Measurements from ENCODE around the gene PIN1. TPM values are rescaled to one million over a fixed set of nuclear protein-coding genes. Genes with fewer than 3 reads are reported as not detected.
"Not testable (repeated sequence)": the region's sequence is repeated elsewhere in the genome, so short reads cannot be mapped to it uniquely, and the experiment has no call there.

The PIN1 gene
- total RNA-seq, 1 donor from 2014 or later, result 98.4 TPM

DNA sequence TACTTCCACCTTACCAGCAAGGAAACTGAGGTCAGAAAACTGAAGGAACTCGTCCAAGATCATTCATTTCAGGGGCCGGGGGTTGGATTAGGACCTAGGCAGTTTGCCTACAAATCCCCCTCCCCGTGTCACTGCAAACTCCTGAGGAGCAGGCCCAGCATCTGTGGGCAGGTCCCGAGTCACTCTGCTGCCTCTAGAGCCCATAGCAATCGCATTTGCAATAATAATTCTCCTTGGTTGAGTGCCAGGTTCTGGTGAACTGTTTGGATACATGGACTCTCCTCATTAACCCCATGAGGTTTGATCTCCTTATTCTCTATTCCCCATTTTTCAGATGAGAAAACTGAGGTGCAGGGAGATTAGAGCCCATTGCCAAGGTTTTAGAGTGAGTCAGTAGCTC, 903 bp downstream of the PIN1 start:
- TF ChIP-seq CTCF (IDR thresholded peaks at IDR 0.05; ENCODE audit: borderline replicate concordance), result no peak
- intact Hi-C loops (cut with micrococcal nuclease), result no loop called here
- H3K4me3 ChIP-seq, result peak overlapping the region; percentile 94
- H3K27ac ChIP-seq (replicated peaks), result no peak overlapping the region
- no peaks in the 10 kb centered on the region for H3K9me3 ChIP-seq (replicated peaks)
- DNase-seq, result no peak
- H3K27me3 ChIP-seq (ENCODE audit: low read depth), result no peaks in the 10 kb centered on the region
- H3K36me3 ChIP-seq, result peaks cover 29% of the 10 kb centered on the region
- peaks cover 48% of the 10 kb centered on the region for H3K4me1 ChIP-seq

DNA sequence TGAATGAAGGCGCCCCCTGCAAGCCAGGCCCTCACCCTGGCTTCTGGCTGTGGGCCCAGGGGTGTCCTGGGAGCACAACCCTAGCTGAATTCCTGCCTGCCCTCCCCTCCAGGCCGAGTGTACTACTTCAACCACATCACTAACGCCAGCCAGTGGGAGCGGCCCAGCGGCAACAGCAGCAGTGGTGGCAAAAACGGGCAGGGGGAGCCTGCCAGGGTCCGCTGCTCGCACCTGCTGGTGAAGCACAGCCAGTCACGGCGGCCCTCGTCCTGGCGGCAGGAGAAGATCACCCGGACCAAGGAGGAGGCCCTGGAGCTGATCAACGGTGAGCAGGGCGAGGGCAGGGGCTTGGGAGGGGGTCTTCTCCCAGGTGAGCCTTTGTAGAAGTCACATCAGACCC, 3.2 kb downstream of the PIN1 start:
- peaks cover 59% of the 10 kb centered on the region for H3K4me1 ChIP-seq
- TF ChIP-seq CTCF (IDR thresholded peaks at IDR 0.05; ENCODE audit: borderline replicate concordance), result no peak
- H3K4me3 ChIP-seq, result no peak overlapping the region
- no peak overlapping the region for H3K27ac ChIP-seq (replicated peaks)
- peaks cover 52% of the 10 kb centered on the region for H3K36me3 ChIP-seq
- intact Hi-C loops (cut with micrococcal nuclease), result no loop called here
- H3K9me3 ChIP-seq (replicated peaks), result no peaks in the 10 kb centered on the region
- H3K27me3 ChIP-seq (ENCODE audit: low read depth), result no peaks in the 10 kb centered on the region
- DNase-seq, result no peak

DNA sequence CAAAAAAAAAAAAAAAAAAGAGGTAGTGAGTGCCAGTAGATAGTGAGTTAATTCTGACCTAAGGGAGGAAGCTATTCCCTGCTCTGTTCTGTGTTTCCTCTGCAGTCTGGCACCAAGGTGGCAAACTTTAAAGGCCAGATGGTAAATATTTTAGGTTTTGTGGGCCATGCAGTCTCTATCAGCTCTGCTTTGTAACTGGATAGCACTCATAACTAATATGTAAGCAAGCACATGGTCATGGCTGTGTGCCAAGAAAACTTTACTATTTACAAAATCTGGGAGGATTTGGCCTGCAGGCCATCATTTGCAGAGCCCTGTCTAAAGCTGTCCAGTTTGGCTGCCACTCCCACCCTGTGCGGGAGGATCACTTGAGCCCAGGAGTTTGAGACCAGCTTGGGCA, 4.3 kb downstream of the PIN1 start:
- no peak for TF ChIP-seq CTCF (IDR thresholded peaks at IDR 0.05; ENCODE audit: borderline replicate concordance)
- H3K4me3 ChIP-seq, result no peak overlapping the region
- no peak overlapping the region for H3K27ac ChIP-seq (replicated peaks)
- peaks cover 8% of the 10 kb centered on the region for H3K9me3 ChIP-seq (replicated peaks)
- intact Hi-C loops (cut with micrococcal nuclease), result no loop called here
- H3K4me1 ChIP-seq, result peaks cover 57% of the 10 kb centered on the region
- no peak for DNase-seq
- peaks cover 63% of the 10 kb centered on the region for H3K36me3 ChIP-seq
- H3K27me3 ChIP-seq (ENCODE audit: low read depth), result no peaks in the 10 kb centered on the region

DNA sequence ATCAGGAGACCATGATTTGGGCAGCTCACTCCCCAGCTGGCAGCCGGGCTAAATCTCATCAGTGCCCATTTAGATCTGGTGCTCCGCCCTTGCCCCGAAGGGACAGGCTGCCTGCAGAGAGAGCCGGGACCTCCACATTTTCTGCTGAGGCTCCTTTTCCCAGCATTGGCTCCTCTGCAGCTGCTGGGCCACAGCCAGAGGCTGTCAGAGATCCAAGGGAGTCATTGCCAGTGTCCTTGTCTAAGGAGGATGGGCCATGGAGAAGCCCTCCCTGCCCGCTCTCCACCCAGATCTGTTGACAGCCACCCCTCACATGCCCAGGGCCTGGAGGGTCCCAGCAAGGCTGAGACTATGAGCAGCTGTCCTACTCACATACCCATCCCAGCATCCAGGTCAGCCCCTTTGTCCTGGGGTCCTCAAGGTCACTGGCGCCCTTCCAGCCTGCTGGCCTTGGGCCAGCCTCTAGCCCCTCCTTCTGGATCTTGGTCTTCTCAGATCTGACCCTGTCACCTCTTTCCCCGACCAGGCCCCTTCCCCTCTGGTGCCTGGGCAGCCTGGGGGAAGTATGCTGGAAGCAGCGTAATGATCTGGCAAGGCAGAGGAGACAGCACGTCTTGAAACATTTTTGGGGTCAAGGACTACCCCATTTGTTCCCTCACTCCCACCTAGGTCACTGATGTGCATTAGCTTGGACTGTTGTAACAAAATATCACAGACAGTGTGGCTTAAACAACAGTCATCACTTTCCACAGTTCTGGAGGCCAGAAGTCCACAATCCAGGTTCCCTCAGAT, 7.9 kb downstream of the PIN1 start:
- Histone ChIP-seq H3K4me1 (peaks cover 40% of the 10 kb centered on the region), H3K4me3 (no peak overlapping the region), H3K27ac (replicated peaks) (no peak overlapping the region), H3K9me3 (replicated peaks) (peaks cover 8% of the 10 kb centered on the region), H3K36me3 (peaks cover 88% of the 10 kb centered on the region), H3K27me3 (ENCODE audit: low read depth) (no peaks in the 10 kb centered on the region)
- TF ChIP-seq CTCF (IDR thresholded peaks at IDR 0.05; ENCODE audit: borderline replicate concordance), result no peak
- DNase-seq, result no peak
- intact Hi-C loops (cut with micrococcal nuclease), result no loop called here

- H3K27me3 ChIP-seq (ENCODE audit: low read depth); H3K27ac ChIP-seq (replicated peaks); H3K4me3 ChIP-seq; H3K9me3 ChIP-seq (replicated peaks); intact Hi-C loops (cut with micrococcal nuclease); DNase-seq: not testable (repeated sequence)
- peaks cover 33% of the 10 kb centered on the region for H3K4me1 ChIP-seq
- peaks cover 88% of the 10 kb centered on the region for H3K36me3 ChIP-seq
Observed at GRCh38 chr19:9843626-9844273, 8.6 kb downstream of the PIN1 start.

DNA sequence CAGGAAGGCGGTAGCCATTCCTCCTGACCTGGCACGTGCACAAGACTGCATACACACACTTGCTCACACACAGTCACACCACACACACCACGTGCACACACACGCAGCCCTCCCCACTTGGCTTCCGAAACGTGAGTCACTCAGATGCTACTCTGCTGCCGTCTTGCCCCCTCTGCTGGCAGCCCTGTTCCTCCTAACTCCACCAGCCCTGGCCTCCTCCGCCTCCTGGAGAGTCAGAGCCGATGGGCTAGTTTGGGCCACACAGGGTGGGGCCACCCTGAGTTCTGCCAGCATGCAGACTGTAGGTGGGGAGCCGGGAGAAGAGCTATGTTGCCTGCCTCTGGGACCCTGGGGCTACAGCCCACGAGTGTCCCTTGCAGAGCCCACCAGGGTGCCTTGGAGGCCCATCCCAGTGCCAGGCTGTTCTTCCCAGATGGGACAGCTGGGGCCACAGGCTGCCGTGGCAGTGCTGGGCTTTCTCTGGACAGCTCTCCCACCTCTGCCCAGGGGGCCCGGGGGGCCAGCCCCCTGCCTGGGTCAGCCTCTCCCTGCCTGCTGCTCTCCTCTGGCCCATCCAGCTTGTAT, 12.1 kb downstream of the PIN1 start:
- Histone ChIP-seq H3K4me3 (no peak overlapping the region), H3K27ac (replicated peaks) (no peak overlapping the region), H3K4me1 (peaks cover 22% of the 10 kb centered on the region), H3K27me3 (ENCODE audit: low read depth) (no peaks in the 10 kb centered on the region), H3K36me3 (peaks cover 77% of the 10 kb centered on the region), H3K9me3 (replicated peaks) (peaks cover 8% of the 10 kb centered on the region)
- intact Hi-C loops (cut with micrococcal nuclease), result no loop called here
- DNase-seq, result no peak
- TF ChIP-seq CTCF (IDR thresholded peaks at IDR 0.05; ENCODE audit: borderline replicate concordance), result peak; percentile 34
